Non-pigmented ciliary epithelial cell (primary cell): Measurements from ENCODE around the gene WBP1L.
A peak's percentile ranks its signal among the peaks of the same experiment; 100 is the strongest.
"Not testable (repeated sequence)": the region's sequence is repeated elsewhere in the genome, so short reads cannot be mapped to it uniquely, and the experiment has no call there.

ENCODE experiments used
- DNase-seq: peaks from one replicate; pipeline ENCODE4 v3.0.0-alpha.2; 2010; ENCODE audit warnings: low read depth

WBP1L gene

GRCh38 chr10:102758933-102759262 is 15.2 kb downstream of the WBP1L start:
- DNase-seq, result not testable (repeated sequence)

GRCh38 chr10:102759497-102760210 is 15.9 kb downstream of the WBP1L start:
- DNase-seq, result no peak

- DNase-seq, result no peak
Measured at GRCh38 chr10:102761981-102762380, 18.2 kb downstream of the WBP1L start.

GRCh38 chr10:102762401-102763015 is 18.8 kb downstream of the WBP1L start:
- no peak for DNase-seq

DNA sequence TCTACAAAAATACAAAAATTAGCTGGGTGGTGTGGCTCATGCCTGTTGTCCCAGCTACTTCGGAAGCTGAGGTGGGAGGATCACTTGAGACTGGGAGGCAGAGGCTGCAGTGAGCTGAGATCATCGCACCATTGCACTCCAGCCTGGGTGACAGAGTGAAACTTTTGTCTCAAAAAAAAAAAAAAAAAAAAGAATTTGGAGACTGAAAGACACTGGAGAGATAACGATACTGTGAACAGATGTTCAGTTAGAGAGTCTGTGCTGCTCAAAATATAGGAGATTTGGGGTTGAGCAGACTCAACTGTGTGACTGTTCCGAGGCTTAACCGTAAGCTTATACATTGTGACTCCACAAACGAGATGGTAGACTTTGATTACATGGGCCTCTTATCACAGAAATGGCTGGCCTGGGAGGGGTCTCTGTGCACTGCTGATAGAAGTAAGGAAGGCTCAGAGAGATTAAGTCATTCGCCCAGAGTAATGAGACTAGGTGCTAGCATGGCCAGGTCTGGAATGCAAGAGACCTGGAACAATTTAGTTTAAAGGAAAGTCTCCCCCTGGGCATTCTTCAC is 19.4 kb downstream of the WBP1L start:
- DNase-seq, result no peak

- DNase-seq, result no peak
Measured at GRCh38 chr10:102764470-102765161, 20.9 kb downstream of the WBP1L start.

DNA sequence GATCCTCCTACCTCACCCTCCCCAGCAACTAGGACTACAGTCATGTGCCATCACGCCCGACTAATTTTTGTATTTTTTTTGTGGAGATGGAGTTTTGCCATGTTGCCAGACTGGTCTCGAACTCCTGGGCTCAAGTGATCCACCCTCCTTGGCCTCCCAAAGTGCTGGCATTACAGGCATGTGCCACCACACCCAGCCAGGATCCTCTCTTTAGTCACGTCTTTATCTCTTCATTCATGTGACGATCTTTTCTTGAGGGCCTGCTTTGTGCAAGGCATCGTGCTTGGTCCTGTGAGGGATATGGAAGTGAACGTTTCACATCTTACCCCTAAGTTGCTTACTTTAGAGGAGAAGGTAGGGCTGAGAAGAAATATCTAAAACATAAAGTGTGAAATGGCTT is 21.6 kb downstream of the WBP1L start:
- no peak for DNase-seq

DNA sequence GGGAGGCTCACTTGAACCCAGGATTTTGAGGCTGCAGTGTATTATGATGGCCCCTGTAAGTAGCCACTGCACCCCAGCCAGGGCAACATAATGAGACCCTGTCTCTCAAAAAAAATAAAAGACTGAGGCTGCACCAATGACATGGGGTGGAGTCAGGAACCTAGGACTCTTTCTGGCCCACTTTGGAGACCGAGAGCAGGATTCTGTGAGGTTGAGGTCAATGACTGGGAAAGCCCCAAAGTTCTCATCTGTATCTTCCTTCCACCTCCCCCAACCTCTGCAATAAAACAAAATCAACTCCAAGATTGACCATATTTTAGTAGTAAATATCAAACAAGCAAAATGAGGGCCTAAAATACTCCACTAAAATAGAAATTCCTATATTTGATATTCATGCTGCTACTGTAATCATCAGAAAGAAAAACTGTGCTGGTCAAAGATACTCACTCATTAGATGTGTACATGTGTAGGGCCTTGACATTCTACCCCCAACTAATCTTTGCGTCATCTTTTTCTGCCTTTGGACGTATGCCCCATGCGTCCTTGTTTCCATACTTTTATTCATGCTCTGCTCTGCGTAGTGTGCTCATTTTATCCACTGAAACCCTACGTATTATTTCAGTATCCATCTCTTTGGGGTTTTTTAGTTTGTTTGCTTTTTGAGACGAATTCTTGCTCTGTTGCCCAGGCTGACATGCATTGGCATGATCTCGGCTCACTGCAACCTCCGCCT is 23.8 kb downstream of the WBP1L start:
- DNase-seq, result no peak

GRCh38 chr10:102769375-102770107 is 25.8 kb downstream of the WBP1L start:
- DNase-seq, result no peak

- DNase-seq, result no peak
Measured at GRCh38 chr10:102770108-102770482, 26.3 kb downstream of the WBP1L start.

GRCh38 chr10:102770792-102771191 is 27.0 kb downstream of the WBP1L start:
- no peak for DNase-seq

DNA sequence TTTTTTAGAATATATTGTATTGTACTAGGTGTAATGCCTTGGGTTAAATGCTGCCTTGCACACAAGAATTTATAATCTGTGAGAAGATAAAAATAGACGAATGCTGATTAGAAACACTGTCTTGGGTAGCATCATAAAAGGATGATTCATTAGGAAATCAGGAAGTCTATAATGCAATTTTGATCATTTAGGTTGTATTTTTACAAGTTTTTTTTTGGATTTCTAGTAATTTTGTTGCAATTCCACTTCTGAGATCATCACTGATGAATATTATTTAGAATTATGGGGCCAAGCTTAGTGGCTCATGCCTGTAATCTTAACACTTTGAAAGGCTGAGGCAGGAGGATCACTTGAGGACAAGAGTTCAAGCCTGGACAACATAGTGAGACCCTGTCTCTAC is 29.6 kb downstream of the WBP1L start:
- DNase-seq, result no peak

DNA sequence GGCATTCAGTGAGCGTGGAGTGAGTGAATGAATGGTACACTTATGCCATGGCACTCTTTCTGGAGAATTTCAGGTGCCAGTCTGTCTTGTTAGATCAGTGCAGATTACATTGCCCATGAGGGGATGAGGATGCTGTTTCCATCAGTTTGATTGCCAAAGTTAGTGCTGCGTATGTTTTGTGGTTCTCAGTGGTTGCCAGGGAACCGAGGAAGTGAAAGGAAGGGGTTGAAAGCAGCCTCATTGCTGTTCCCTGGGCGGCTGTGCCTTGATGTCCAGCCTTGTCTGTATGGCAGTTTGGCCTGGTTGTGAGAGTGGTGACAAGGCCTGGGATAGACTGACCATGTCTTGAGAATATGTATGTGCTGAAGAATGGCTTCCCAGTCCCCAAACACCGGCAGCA is 30.2 kb downstream of the WBP1L start:
- no peak for DNase-seq

DNA sequence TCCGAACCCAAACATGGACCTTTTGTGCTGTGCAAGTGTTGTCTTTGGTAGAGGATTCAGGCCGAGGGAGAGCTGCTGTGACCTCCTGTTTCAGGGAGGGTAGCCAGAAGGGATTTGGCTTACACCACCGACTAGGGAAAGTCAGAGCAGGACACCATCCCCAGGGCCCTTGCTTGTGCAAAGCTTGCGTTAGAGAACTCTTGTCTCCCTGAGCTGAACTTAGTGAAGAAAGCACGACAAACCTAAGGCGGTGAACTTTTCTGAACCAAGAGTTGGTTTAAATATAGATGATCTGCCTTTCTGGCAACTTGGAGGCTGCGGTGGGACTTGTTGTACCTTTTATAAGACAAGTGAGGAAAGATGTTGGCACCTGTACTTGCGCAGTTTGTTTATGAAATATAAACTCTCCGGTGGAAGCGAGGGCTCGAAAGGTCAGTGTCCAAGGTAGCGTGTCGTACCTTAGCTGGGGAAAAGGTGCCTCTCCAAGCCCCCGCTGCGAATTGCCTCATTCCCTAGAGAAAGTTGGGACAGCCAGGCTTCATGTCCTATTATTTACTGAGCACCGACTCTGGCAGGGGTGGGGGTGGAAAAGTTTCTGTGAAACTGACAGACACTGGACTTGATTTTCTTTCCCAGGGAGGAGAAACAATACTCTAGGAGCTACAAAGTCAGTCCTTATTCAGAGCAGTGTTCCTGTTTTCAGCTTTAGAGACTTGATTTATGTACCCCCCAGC is 31.6 kb downstream of the WBP1L start:
- no peak for DNase-seq

DNA sequence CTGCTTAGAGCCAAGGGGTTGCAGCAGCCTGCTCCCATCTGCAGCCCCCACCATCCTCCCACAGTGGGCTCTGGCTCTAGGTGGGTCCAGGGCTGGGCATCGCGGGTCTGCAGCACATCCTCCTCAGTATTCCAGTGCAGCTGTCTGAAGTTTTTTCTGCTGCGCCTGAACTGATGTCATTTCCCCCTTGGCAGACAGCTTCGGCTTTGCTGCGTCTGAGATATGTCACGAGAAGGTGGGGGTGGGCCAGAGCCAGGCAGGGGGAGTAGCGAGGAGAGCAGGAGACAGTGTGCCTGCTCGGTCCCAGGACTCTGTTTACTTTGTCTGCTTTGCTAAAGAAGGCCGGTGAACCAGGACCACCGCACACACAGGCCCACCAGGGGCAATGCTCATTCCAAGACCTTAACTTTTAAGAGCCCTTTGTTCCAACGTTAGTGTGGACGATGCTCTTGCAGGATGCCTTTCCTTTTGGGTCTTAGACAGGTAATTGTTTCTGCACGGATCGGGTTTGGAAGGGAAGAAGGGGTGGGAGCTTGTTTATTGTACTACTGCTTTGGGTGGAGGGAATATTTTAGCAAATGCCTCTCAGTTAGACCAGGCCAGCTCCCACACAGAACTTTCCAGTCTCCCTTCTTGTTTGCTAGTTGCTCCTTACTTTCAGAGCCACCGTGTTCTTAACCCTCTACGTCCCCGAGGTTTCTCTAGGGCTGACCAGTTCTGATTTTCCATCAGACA is 32.4 kb downstream of the WBP1L start:
- DNase-seq, result peak; percentile 78

- peak; percentile 98 for DNase-seq
Measured at GRCh38 chr10:102776779-102777456, 33.2 kb downstream of the WBP1L start.

DNA sequence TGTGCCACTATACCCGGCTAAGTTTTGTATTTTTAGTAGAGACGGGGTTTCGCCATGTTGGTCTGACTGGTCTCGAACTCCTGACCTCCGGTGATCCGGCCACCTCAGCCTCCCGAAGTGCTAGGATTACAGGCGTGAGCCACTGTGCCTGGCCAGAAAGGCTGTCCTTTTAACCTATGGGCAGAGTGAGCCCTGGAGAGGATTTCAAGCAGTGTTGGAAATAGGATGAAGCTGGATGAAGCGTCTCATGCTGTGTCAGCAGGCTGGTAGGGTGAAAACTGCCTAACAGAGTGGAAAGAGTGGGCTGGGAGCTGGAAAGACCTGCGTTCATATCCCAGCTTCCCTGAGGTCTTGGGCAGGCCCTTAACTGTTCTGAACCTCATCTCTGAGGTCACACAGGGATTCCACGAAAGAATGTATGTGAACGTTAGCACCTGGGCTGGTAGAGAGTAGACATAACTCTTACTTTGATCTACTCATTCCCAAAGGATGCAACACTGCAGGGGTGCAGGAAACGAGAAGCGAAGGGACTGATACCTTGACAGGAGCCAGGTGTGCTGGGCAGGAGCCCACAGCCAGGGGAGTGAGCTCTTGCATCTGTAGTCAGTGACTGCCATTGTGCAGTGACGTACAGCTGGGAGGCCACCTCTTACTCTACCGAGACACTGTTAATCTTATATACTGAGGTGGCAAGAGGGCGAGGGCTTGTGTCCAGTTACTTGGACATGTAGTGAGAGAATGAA is 34.1 kb downstream of the WBP1L start:
- no peak for DNase-seq

DNA sequence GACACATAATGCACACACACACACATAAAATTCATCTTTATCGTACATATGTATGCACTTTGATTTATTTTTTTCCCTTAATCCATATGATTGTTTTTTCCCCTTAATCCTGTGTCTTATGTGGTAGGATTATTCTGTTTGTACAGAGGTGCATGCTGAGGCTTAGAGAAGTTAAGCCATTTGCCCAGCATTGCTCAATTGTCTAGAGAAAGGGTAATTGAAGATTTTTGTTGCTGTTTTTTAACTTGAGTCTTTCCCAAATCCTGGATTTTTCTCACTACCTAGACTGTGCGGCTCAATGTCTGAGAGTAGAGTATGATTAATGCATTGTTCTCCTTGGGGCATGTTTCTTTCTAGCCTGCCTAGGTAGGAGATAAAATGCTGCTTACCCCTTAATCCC is 35.0 kb downstream of the WBP1L start:
- DNase-seq, result no peak
